Epidermal melanocyte (primary cell): Measurements from ENCODE around the gene GABPB1.
"Not testable (repeated sequence)": the region's sequence is repeated elsewhere in the genome, so short reads cannot be mapped to it uniquely, and the experiment has no call there.

ENCODE experiments used
- DNase-seq: peaks from one replicate; pipeline ENCODE4 v3.0.0; 2011; ENCODE audit warnings: low spot score; ENCODE audit not compliant: insufficient read length

GABPB1 gene

GRCh38 chr15:50354838-50355618 lies at the start of gene GABPB1:
Gene GABPB1, minus strand, starts transcription at chr15:50355198. Its CDS starts 45,400 bp downstream, at chr15:50309798.
- DNase-seq: peak; percentile 86

- DNase-seq: not testable (repeated sequence)
Observed at GRCh38 chr15:50391561-50391960, 36.6 kb upstream of the GABPB1 start.

GRCh38 chr15:50390554-50391264 lies 35.7 kb upstream of the GABPB1 start:
- DNase-seq: peak; percentile 34

GRCh38 chr15:50382408-50382807 lies 27.4 kb upstream of the GABPB1 start:
- not testable (repeated sequence) for DNase-seq

- no peak for DNase-seq
Observed at GRCh38 chr15:50381438-50381837, 26.4 kb upstream of the GABPB1 start.

- no peak for DNase-seq
Observed at GRCh38 chr15:50380089-50380488, 25.1 kb upstream of the GABPB1 start.

- DNase-seq: not testable (repeated sequence)
Observed at GRCh38 chr15:50379413-50379812, 24.4 kb upstream of the GABPB1 start.

- DNase-seq: no peak
Observed at GRCh38 chr15:50378776-50379175, 23.8 kb upstream of the GABPB1 start.

- no peak for DNase-seq
Observed at GRCh38 chr15:50377867-50378751, 23.1 kb upstream of the GABPB1 start.

- not testable (repeated sequence) for DNase-seq
Observed at GRCh38 chr15:50369564-50369963, 14.6 kb upstream of the GABPB1 start.

GRCh38 chr15:50365971-50366370 lies 11.0 kb upstream of the GABPB1 start:
- DNase-seq: no peak

- no peak for DNase-seq
Observed at GRCh38 chr15:50365570-50365969, 10.6 kb upstream of the GABPB1 start.

GRCh38 chr15:50363612-50364011 lies 8.6 kb upstream of the GABPB1 start:
- no peak for DNase-seq

- DNase-seq: no peak
Observed at GRCh38 chr15:50361756-50362155, 6.8 kb upstream of the GABPB1 start.

- DNase-seq: no peak
Observed at GRCh38 chr15:50358845-50359244, 3.8 kb upstream of the GABPB1 start.

GRCh38 chr15:50355980-50356379 lies 982 bp upstream of the GABPB1 start:
- DNase-seq: no peak

- DNase-seq: no peak
Observed at GRCh38 chr15:50355619-50355905, 564 bp upstream of the GABPB1 start.

GRCh38 chr15:50353975-50354837 lies 792 bp downstream of the GABPB1 start:
- peak; percentile 68 for DNase-seq

- DNase-seq: no peak
Observed at GRCh38 chr15:50353251-50353974, 1.6 kb downstream of the GABPB1 start.

GRCh38 chr15:50350621-50351020 lies 4.4 kb downstream of the GABPB1 start:
- DNase-seq: no peak
